ENCODE results near the gene VDR.
"Not testable (repeated sequence)": the region's sequence is repeated elsewhere in the genome, so short reads cannot be mapped to it uniquely, and the experiment has no call there.

VDR gene

GRCh38 chr12:47844264-47845019 is 60.4 kb downstream of the VDR start:
- no peak for DNase-seq

- DNase-seq = peak; percentile 92
Measured at GRCh38 chr12:47843226-47843980, 61.4 kb downstream of the VDR start.

GRCh38 chr12:47842543-47842942 is 62.3 kb downstream of the VDR start:
- DNase-seq = not testable (repeated sequence)

GRCh38 chr12:47841910-47842309 is 62.9 kb downstream of the VDR start:
- peak; percentile 46 for DNase-seq

- no peak for DNase-seq
Measured at GRCh38 chr12:47841501-47841900, 63.3 kb downstream of the VDR start.

GRCh38 chr12:47840571-47840970 is 64.2 kb downstream of the VDR start:
- DNase-seq = no peak

GRCh38 chr12:47839214-47839876 is 65.4 kb downstream of the VDR start:
- DNase-seq = peak; percentile 61

- peak; percentile 73 for DNase-seq
Measured at GRCh38 chr12:47838286-47838931, 66.4 kb downstream of the VDR start.

- DNase-seq = peak; percentile 81
Measured at GRCh38 chr12:47837190-47838171, 67.3 kb downstream of the VDR start.

- DNase-seq = peak; percentile 92
Measured at GRCh38 chr12:47835831-47836155, 69.0 kb downstream of the VDR start.

- DNase-seq = no peak
Measured at GRCh38 chr12:47835006-47835830, 69.6 kb downstream of the VDR start.

- DNase-seq = no peak
Measured at GRCh38 chr12:47834199-47834903, 70.4 kb downstream of the VDR start.

GRCh38 chr12:47833591-47834012 is 71.2 kb downstream of the VDR start:
- no peak for DNase-seq

- DNase-seq = no peak
Measured at GRCh38 chr12:47832263-47832933, 72.4 kb downstream of the VDR start.

- DNase-seq = no peak
Measured at GRCh38 chr12:47829584-47829983, 75.2 kb downstream of the VDR start.

GRCh38 chr12:47828976-47829482 is 75.8 kb downstream of the VDR start:
- DNase-seq = peak; percentile 92

GRCh38 chr12:47828008-47828975 is 76.5 kb downstream of the VDR start:
- no peak for DNase-seq

GRCh38 chr12:47825173-47825639 is 79.6 kb downstream of the VDR start:
- no peak for DNase-seq

All from islet precursor cell (in vitro differentiated cells).